ENCODE results near the gene KEL.

Gene KEL

GRCh38 chr7:142945001-142945400 lies 17.2 kb downstream of the KEL start:
- Histone ChIP-seq H3K27me3 (ENCODE audit: control insufficient read depth, insufficient read depth, low read length, poor library complexity, severe bottlenecking) (no peaks in the 10 kb centered on the region), H3K4me1 (ENCODE audit: control insufficient read depth, insufficient read depth, low read length) (no peaks in the 10 kb centered on the region), H3K9me3 (ENCODE audit: control insufficient read depth, low read length) (no peaks in the 10 kb centered on the region), H3K27ac (ENCODE audit: insufficient read depth, low read depth, low read length, poor library complexity, severe bottlenecking) (no peak overlapping the region), H3K36me3 (ENCODE audit: control insufficient read depth, insufficient read depth, low read length) (no peaks in the 10 kb centered on the region), H3K4me3 (ENCODE audit: insufficient read depth, low read depth, low read length) (no peak overlapping the region)
- 77 to 87% methylated on average over 3 of the region's 3 CpGs for WGBS, 2 experiments

DNA sequence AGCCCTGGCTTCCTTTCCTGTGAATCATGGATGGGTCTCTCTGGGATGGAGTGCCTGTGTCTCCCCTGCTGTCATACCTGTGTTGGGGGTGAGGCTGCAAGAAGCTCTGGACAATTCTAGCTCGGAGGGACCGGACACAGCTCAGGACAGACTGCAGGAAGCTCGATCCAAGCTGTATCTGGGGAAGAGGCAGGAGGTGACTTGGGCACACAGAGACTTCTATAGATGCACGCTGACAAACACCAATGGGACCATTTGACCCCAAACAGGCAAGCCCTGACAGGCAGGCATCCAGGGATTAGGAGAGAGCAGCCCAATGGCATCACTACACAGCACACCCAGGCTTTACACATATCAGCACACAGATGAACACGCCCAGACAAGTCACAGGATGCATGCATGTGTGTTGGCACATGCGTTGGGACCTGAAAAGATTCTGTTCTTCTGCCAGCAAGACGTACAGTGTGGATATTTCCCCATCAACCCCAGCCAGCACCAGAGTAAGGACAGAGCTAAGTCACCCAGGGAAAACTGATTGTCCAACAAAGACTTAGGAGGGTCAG lies 18.4 kb downstream of the KEL start:
- no peaks in the 10 kb centered on the region for H3K9me3 ChIP-seq (ENCODE audit: control insufficient read depth, low read length)
- no peak overlapping the region for H3K27ac ChIP-seq (ENCODE audit: insufficient read depth, low read depth, low read length, poor library complexity, severe bottlenecking)
- H3K4me3 ChIP-seq (ENCODE audit: insufficient read depth, low read depth, low read length): no peak overlapping the region
- no peaks in the 10 kb centered on the region for H3K4me1 ChIP-seq (ENCODE audit: control insufficient read depth, insufficient read depth, low read length)
- WGBS, 2 experiments: 90 to 93% methylated on average over 7 of the region's 7 CpGs
- no peaks in the 10 kb centered on the region for H3K36me3 ChIP-seq (ENCODE audit: control insufficient read depth, insufficient read depth, low read length)
- H3K27me3 ChIP-seq (ENCODE audit: control insufficient read depth, insufficient read depth, low read length, poor library complexity, severe bottlenecking): no peaks in the 10 kb centered on the region

DNA sequence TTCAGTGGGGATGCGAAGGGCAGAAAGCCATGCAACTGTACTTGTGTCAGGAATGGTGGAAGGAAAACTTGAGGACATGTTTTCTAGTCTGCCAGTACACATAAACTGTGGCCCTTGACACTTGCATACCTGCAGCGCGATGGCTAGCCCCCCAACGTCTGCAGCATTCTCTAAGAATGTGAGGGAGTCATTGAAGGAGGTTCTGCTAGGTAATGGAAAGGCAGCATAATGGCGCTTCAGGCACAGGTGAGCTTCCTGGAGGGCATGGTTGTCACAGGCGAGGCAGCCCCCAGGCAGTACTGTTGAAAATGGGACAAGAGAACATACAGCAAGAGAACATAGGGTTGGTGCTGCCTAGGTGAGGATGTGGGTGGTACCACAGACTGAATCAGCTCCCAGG lies 19.4 kb downstream of the KEL start:
- H3K9me3 ChIP-seq (ENCODE audit: control insufficient read depth, low read length): no peaks in the 10 kb centered on the region
- H3K27me3 ChIP-seq (ENCODE audit: control insufficient read depth, insufficient read depth, low read length, poor library complexity, severe bottlenecking): no peaks in the 10 kb centered on the region
- H3K36me3 ChIP-seq (ENCODE audit: control insufficient read depth, insufficient read depth, low read length): no peaks in the 10 kb centered on the region
- no peak overlapping the region for H3K27ac ChIP-seq (ENCODE audit: insufficient read depth, low read depth, low read length, poor library complexity, severe bottlenecking)
- H3K4me3 ChIP-seq (ENCODE audit: insufficient read depth, low read depth, low read length): no peak overlapping the region
- WGBS, 2 experiments: 95 to 98% methylated on average over 6 of the region's 6 CpGs
- H3K4me1 ChIP-seq (ENCODE audit: control insufficient read depth, insufficient read depth, low read length): no peaks in the 10 kb centered on the region

DNA sequence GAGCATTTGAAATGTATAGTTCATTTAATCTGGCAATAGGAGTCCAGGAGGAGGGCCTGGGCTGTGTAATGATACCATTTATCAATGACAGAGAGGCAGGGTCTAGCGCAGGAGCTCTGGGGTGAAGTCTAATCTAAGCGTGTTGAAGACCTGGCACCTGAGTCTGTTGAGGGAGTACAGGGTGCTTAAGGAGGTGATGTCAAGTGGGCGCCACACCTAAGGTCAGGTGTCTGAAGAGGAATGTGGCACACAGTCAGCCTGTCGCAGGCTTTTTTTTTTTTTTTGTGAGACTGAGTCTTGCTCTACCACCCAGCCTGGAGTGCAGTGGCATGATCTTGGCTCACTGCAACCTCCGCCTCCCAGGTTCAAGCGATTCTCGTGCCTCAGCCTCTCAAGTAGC lies 20.6 kb downstream of the KEL start:
- H3K4me3 ChIP-seq (ENCODE audit: insufficient read depth, low read depth, low read length): no peak overlapping the region
- no peaks in the 10 kb centered on the region for H3K9me3 ChIP-seq (ENCODE audit: control insufficient read depth, low read length)
- H3K4me1 ChIP-seq (ENCODE audit: control insufficient read depth, insufficient read depth, low read length): no peaks in the 10 kb centered on the region
- H3K27ac ChIP-seq (ENCODE audit: insufficient read depth, low read depth, low read length, poor library complexity, severe bottlenecking): no peak overlapping the region
- H3K27me3 ChIP-seq (ENCODE audit: control insufficient read depth, insufficient read depth, low read length, poor library complexity, severe bottlenecking): no peaks in the 10 kb centered on the region
- WGBS, 2 experiments: 93% methylated on average over 7 of the region's 7 CpGs
- H3K36me3 ChIP-seq (ENCODE audit: control insufficient read depth, insufficient read depth, low read length): no peaks in the 10 kb centered on the region

GRCh38 chr7:142940966-142941535 lies 21.1 kb downstream of the KEL start:
- no peaks in the 10 kb centered on the region for H3K9me3 ChIP-seq (ENCODE audit: control insufficient read depth, low read length)
- H3K27ac ChIP-seq (ENCODE audit: insufficient read depth, low read depth, low read length, poor library complexity, severe bottlenecking): no peak overlapping the region
- no peak overlapping the region for H3K4me3 ChIP-seq (ENCODE audit: insufficient read depth, low read depth, low read length)
- H3K4me1 ChIP-seq (ENCODE audit: control insufficient read depth, insufficient read depth, low read length): no peaks in the 10 kb centered on the region
- no peaks in the 10 kb centered on the region for H3K27me3 ChIP-seq (ENCODE audit: control insufficient read depth, insufficient read depth, low read length, poor library complexity, severe bottlenecking)
- 93% methylated on average over 10 of the region's 10 CpGs for WGBS, 2 experiments
- H3K36me3 ChIP-seq (ENCODE audit: control insufficient read depth, insufficient read depth, low read length): no peaks in the 10 kb centered on the region

- Histone ChIP-seq H3K27me3 (ENCODE audit: control insufficient read depth, insufficient read depth, low read length, poor library complexity, severe bottlenecking) (no peaks in the 10 kb centered on the region), H3K4me3 (ENCODE audit: insufficient read depth, low read depth, low read length) (no peak within 1 kb of the TSS), H3K27ac (ENCODE audit: insufficient read depth, low read depth, low read length, poor library complexity, severe bottlenecking) (no peak within 1 kb of the TSS), H3K36me3 (ENCODE audit: control insufficient read depth, insufficient read depth, low read length) (no peaks in the 10 kb centered on the region), H3K4me1 (ENCODE audit: control insufficient read depth, insufficient read depth, low read length) (no peaks in the 10 kb centered on the region), H3K9me3 (ENCODE audit: control insufficient read depth, low read length) (no peaks in the 10 kb centered on the region)
- WGBS, 2 experiments: 67% methylated on average over 10 of the region's 10 CpGs
Observed at GRCh38 chr7:142939226-142939910, 22.8 kb downstream of the KEL start, which contains the start of gene LLCFC1. LLCFC1 (plus strand) TSS chr7:142939484; CDS start chr7:142939622, 138 bp downstream.

GRCh38 chr7:142938611-142939010 lies 23.6 kb downstream of the KEL start:
- Histone ChIP-seq H3K27me3 (ENCODE audit: control insufficient read depth, insufficient read depth, low read length, poor library complexity, severe bottlenecking) (no peaks in the 10 kb centered on the region), H3K4me1 (ENCODE audit: control insufficient read depth, insufficient read depth, low read length) (no peaks in the 10 kb centered on the region), H3K4me3 (ENCODE audit: insufficient read depth, low read depth, low read length) (no peak overlapping the region), H3K9me3 (ENCODE audit: control insufficient read depth, low read length) (no peaks in the 10 kb centered on the region), H3K36me3 (ENCODE audit: control insufficient read depth, insufficient read depth, low read length) (no peaks in the 10 kb centered on the region), H3K27ac (ENCODE audit: insufficient read depth, low read depth, low read length, poor library complexity, severe bottlenecking) (no peak overlapping the region)
- 90 to 94% methylated on average over 4 of the region's 4 CpGs for WGBS, 2 experiments

GRCh38 chr7:142935941-142936565 lies 26.1 kb downstream of the KEL start:
- H3K36me3 ChIP-seq (ENCODE audit: control insufficient read depth, insufficient read depth, low read length): no peaks in the 10 kb centered on the region
- H3K9me3 ChIP-seq (ENCODE audit: control insufficient read depth, low read length): no peaks in the 10 kb centered on the region
- no peaks in the 10 kb centered on the region for H3K27me3 ChIP-seq (ENCODE audit: control insufficient read depth, insufficient read depth, low read length, poor library complexity, severe bottlenecking)
- no peak overlapping the region for H3K4me3 ChIP-seq (ENCODE audit: insufficient read depth, low read depth, low read length)
- 92 to 94% methylated on average over 12 of the region's 12 CpGs for WGBS, 2 experiments
- no peak overlapping the region for H3K27ac ChIP-seq (ENCODE audit: insufficient read depth, low read depth, low read length, poor library complexity, severe bottlenecking)
- no peaks in the 10 kb centered on the region for H3K4me1 ChIP-seq (ENCODE audit: control insufficient read depth, insufficient read depth, low read length)

DNA sequence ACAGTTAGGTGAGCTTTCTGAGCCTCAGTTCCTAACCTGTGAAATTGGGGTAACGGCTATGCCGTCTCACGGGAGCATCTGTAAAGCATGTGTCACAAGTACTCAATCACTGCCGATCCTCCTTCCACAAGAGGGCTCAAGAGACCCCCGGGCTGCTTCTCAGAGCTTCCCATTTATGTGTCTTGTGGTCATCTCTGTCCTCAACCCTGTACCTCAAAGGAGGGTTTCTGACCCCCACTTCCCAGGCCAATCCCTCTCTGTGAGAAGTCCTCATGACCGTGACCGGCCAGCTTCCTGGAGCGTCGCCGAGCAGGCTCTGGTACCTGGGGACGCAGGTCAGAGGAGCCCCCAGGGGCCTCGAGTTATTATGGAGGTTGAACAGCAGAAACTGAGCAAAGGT lies 28.1 kb downstream of the KEL start:
- Histone ChIP-seq H3K36me3 (ENCODE audit: control insufficient read depth, insufficient read depth, low read length) (no peaks in the 10 kb centered on the region), H3K27ac (ENCODE audit: insufficient read depth, low read depth, low read length, poor library complexity, severe bottlenecking) (no peak overlapping the region), H3K27me3 (ENCODE audit: control insufficient read depth, insufficient read depth, low read length, poor library complexity, severe bottlenecking) (no peaks in the 10 kb centered on the region), H3K4me3 (ENCODE audit: insufficient read depth, low read depth, low read length) (no peak overlapping the region), H3K4me1 (ENCODE audit: control insufficient read depth, insufficient read depth, low read length) (no peaks in the 10 kb centered on the region), H3K9me3 (ENCODE audit: control insufficient read depth, low read length) (no peaks in the 10 kb centered on the region)
- 91% methylated on average over 12 of the region's 12 CpGs for WGBS, 2 experiments

- no peaks in the 10 kb centered on the region for H3K9me3 ChIP-seq (ENCODE audit: control insufficient read depth, low read length)
- H3K27ac ChIP-seq (ENCODE audit: insufficient read depth, low read depth, low read length, poor library complexity, severe bottlenecking): no peak within 1 kb of the TSS
- no peaks in the 10 kb centered on the region for H3K4me1 ChIP-seq (ENCODE audit: control insufficient read depth, insufficient read depth, low read length)
- no peaks in the 10 kb centered on the region for H3K27me3 ChIP-seq (ENCODE audit: control insufficient read depth, insufficient read depth, low read length, poor library complexity, severe bottlenecking)
- no peak within 1 kb of the TSS for H3K4me3 ChIP-seq (ENCODE audit: insufficient read depth, low read depth, low read length)
- WGBS, 2 experiments: 81 to 86% methylated on average over 4 of the region's 4 CpGs
- no peaks in the 10 kb centered on the region for H3K36me3 ChIP-seq (ENCODE audit: control insufficient read depth, insufficient read depth, low read length)
Observed at GRCh38 chr7:142933624-142934023, 28.5 kb downstream of the KEL start, which contains the start of gene TRPV5. TRPV5 (minus strand) TSS chr7:142933746; CDS start chr7:142933459, 287 bp downstream.
